Mucosa of gallbladder (tissue), 1 donor: ENCODE results near the gene TMEM214. TPM values are rescaled to one million over a fixed set of nuclear protein-coding genes. Genes with fewer than 3 reads are reported as not detected.

Experiments
- DNase-seq: peaks from one replicate; pipeline ENCODE4 v3.0.0-alpha.2; 2020; ENCODE audit warnings: low spot score
- total RNA-seq: library from RNA; stranded (reverse); gene quantifications from one replicate; pipeline ENCODE4 v1.2.1, GENCODE V29; 2021
- donor health status: DM: no; HTN: no; CAD: no.

Gene TMEM214
- total RNA-seq, 1 donor from 2014 or later = 80.0 TPM

DNA sequence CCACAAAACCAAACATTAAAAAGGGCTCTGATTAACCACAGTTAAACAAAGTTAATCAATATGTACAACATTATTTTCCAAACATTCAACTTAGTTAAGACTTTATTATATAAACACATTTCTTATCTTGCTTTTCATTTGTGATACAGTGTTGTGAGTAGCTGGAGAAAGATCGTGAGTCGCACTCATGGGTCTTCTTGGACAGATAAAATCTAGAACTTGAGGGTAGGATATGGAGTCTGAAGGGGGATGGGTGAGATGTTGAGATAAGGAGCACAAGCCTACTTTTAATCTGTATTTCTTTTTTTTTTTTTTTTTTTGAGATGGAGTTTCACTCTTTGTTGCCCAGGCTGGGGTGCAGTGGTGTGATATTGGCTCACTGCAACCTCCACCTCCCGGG lies 22.6 kb upstream of the TMEM214 start:
- DNase-seq = no peak

DNA sequence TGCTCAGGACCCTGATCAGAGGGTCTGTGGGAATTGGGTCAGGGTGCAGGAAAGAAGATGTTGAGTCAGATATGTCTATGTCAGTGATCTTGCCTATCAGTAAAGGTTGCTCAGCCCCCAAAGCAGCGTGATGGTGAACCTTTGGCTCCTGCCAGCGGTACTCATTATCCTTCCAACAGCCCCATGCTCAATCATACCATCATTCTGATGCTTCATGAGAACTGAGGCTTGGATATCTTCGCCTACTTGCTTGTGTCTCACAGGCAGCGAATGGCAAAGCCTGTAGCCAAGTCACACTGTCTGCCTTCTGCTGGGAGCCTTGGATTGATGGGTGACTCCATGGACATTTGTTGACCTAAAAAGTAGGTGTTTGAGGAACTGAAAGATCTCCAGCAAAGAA lies 19.0 kb upstream of the TMEM214 start:
- DNase-seq = no peak

GRCh38 chr2:27014771-27015433 lies 17.9 kb upstream of the TMEM214 start:
- DNase-seq = no peak

DNA sequence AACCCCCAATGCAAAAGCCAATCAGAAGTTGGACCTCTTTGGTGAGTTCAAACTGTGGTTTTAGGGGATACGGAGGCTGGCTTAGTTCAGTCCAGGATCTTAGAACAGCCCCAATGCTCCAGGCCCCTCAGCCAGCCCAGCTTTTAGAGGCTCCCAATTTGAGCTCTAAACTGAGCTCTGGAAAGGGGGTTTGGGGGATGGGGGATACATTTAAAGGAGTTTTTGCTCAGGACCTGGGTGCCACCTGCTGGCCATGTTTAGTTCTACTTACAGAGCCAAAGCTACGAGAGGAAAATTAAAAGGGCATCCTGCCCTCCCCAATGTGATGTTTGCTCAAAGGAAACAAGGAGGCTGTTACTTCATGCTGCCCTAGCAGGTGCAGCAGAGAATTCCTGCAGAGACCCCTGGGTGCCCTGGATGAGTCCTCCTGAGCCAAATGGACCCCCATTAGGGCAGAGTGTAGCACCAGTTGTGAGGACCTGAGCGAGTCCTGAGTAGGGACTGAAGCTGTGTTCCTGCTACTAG lies 15.9 kb upstream of the TMEM214 start:
- DNase-seq = peak; percentile 51

GRCh38 chr2:27018142-27018541 lies 14.6 kb upstream of the TMEM214 start:
- no peak for DNase-seq

- no peak for DNase-seq
Observed at GRCh38 chr2:27019459-27019858, 13.3 kb upstream of the TMEM214 start.

DNA sequence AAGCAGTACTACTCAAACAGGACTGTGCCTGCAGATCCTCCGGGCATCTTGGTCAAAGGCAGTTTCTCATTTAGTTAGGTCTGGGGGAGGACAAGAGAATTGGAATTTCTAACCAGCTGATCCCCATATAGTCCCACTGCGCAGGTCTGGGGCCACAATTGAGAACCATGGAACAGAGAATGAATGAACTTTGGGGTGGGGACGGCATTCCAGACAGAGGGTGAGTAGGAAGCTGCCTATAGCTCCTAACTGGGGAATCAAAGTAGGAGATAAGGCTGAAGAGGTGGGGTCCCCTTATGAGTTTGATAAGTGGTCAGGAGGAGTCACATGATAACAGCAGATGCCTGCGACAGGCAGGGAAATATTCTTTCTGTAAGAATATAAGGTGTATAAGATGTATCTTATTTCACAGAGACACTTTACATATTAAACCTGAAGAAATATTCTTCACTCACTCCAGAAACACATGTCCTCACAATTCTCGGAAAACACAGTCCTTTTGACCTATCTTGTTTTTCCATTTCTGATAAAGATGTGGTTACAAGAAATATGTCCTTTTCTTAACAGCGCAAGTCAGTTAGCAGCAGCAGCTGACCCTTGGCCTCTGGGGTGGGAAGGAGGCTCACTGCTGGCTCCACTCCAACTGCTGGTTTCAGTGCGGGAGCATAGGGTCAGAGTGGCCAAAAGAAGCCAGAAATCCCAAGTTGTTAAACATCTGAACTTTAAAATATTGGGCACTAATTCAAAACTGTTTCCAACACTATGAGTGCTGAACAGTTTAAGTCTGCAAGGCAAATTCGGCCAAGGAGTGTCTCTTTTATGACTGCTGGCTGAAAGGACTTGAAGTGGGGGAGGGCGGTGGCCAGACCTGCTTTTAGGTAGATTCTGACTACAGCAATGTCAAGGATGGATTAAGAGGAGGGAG lies 12.6 kb upstream of the TMEM214 start:
- DNase-seq = no peak

DNA sequence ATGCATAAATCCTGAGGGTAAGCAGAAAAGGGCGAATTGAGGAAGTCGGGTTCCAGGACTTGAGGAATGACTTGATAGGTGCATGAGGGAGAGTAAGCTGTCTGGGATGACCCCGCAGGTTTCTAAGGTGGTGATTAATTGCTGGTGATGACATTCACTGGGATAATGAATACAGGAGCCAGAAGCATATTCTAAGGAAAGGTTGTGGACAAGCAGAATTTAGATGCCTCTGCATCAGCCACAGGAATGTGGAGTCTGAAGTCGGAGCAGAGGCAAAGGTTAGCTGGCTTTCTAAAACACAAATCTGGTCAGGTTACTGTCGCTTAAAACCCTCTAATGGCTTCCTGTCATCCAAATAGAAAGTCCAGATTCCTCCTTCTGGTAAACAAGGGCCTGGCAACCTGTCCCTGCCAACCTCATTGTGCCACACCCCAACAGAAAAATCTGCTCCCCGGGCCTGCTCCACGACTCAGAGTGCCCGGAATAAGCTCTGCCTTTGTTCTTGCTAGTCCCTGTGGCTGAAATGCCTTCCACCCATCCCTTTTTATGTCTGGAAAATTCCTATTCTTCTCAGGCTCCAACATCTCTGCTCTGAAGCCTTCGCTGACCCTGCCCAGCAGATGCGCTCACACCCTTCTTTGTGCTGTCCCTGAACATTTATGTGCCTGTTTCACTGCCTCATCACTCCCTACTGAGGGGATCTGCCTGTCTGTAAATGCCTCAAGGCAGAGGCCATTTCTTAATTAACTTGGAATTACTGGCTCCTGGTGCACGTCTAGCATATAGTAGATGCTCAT lies 11.3 kb upstream of the TMEM214 start:
- peak; percentile 37 for DNase-seq

GRCh38 chr2:27023740-27024139 lies 9.0 kb upstream of the TMEM214 start:
- no peak for DNase-seq

- DNase-seq = no peak
Observed at GRCh38 chr2:27024188-27024587, 8.6 kb upstream of the TMEM214 start.

GRCh38 chr2:27024812-27025211 lies 8.0 kb upstream of the TMEM214 start:
- DNase-seq = no peak

- DNase-seq = no peak
Observed at GRCh38 chr2:27025281-27025800, 7.4 kb upstream of the TMEM214 start.

DNA sequence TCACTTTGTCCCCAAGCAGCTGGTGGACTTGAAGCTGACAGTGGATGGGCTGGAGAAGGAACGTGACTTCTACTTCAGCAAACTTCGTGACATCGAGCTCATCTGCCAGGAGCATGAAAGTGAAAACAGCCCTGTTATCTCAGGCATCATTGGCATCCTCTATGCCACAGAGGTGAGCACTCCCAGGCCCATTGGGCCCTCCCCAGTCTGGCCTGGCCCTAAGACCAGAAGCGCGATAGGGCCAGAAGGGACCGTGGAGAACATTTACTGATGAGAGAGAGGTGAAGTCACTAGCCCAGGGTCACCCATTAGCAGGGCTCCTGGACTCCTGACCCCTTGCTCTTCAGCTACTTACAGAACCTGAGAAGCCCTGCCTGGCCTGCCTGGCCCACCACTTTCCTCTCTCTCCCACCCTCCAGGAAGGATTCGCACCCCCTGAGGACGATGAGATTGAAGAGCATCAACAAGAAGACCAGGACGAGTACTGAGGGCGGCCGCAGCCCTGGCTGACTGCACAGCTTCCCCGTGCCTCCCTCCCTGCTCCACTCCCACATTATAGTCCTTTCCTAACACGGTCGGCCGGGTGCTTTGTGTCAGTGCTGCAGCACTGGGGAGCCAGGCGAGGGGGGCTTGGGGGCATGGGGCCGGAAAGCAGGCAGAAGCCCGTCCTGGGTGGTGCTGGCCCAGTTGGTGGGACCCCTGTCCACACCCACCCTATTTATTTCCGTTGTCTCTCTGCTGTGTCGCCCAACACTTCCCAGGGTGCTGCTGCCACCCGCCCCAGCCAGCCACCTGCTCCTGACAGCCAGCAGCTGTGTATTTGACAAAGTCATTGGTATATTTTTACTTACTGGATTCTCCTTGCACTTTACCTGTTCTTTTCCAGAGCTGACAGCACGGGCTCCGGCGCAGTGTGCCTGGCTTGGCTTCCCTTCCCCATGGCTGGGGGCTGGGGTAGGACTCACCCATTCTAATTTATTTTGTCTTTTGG lies 6.6 kb upstream of the TMEM214 start:
- DNase-seq = no peak

- no peak for DNase-seq
Observed at GRCh38 chr2:27027211-27027651, 5.5 kb upstream of the TMEM214 start.

DNA sequence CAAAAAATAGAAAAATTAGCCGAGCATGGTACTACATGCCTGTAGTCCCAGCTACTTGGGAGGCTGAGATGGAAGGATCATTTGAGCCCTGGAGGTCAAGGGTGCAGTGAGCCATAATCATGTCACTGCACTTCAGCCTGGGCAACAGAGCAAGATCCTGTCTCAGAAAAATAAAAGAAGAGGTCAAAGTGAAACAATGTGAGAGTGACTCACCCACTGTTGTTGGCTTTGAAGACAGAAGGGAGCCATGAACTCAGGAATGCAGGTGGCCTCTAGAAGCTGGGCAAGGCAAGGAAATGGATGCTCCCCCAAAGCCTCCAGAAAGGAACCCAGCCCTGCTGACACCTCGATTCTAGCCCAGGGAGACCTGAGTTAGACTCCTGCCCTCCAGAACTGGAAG lies 3.7 kb upstream of the TMEM214 start:
- no peak for DNase-seq

DNA sequence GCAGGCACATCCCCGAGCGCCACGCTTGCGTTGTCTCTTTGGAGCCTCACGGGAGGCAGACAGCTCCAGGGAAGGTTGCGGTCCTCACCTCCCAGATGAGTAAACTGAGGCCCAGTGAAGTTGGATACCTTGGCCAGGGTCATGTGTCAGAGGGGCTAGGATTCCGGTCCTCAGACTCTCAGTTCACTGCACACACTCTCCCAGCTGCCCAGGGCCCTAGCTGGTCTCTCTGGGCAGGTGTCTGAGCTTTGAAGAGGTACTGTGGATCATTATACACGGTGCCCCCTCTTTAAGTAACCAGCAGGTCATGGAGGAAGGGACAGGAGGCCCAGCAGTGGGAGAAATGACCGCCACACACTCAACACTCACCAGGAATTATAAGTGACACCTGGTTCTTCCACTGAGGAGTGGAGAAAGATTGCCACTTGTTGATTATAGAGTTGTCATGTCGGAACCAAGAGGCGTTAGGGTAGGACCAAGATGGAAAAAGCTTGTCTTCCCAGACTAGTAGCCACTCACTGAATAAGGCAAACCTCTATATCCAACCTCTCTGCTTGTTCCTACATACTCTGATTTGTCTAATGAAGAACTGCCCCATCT lies 588 bp downstream of the TMEM214 start:
- no peak for DNase-seq

DNA sequence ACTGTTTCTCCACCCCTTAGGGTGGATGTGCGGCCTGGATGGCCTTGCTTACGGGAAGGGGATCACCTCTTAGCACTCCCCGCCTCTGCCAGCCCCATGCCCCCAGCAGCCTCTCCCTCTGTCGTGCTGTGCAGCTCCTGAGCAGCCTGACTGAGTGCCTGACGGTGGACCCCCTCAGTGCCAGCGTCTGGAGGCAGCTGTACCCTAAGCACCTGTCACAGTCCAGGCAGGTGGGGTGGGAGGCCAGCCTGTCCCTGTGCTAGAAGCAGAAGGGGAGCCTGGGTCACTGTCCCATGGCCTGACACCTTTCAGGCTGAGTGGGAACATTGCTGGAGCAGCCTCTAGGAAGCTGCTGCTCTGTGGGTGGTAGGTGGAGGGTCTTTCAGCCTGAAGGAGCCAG lies 5.2 kb downstream of the TMEM214 start:
- DNase-seq = no peak

- no peak for DNase-seq
Observed at GRCh38 chr2:27038631-27039339, 6.0 kb downstream of the TMEM214 start.

GRCh38 chr2:27039426-27039825 lies 6.7 kb downstream of the TMEM214 start:
- DNase-seq = no peak
